ENCODE measurements around the gene GUCY1A2. TPM values are rescaled to one million over a fixed set of nuclear protein-coding genes. Genes with fewer than 3 reads are reported as not detected.

The GUCY1A2 gene
- total and polyA plus RNA-seq, 2 donors (not counting 3 experiments of a cell fraction or from before 2014, with no cell fraction given), result 0.02 to 0.03 TPM

DNA sequence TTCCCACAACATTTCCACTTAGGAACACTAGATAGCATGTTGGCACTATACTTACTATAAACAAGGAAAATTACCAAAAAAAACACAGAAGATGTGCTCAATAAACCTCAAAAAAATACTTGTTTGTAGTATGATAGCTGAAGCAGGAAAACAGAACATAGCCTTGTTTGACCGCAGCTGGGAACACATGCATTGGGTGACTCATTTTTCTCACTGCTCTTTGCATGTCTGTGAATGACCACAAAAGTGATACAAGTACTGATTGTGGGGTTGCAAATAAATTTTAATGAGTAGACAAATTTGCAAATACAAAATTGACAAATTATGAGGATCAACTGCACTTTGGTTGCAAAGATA, 22.8 kb upstream of the GUCY1A2 start:
- DNase-seq (ENCODE audit: low read depth, low spot score), result no peak
- no peaks in the 10 kb centered on the region for H3K4me1 ChIP-seq (ENCODE audit: control insufficient read depth, extremely low read depth, insufficient read depth, low read length)
- no peak overlapping the region for H3K9ac ChIP-seq (replicated peaks; ENCODE audit: extremely low read depth, insufficient read depth, low read length)
- BruUV-seq (replicated peaks), result no TSS peak
- no peaks in the 10 kb centered on the region for H3K27me3 ChIP-seq (ENCODE audit: control insufficient read depth in 2 of 2, insufficient read depth in 2 of 2, low read length in 2 of 2)
- H3K27ac ChIP-seq (ENCODE audit: insufficient read depth, low read depth, low read length), result no peak overlapping the region
- TF ChIP-seq, protein P1, sequence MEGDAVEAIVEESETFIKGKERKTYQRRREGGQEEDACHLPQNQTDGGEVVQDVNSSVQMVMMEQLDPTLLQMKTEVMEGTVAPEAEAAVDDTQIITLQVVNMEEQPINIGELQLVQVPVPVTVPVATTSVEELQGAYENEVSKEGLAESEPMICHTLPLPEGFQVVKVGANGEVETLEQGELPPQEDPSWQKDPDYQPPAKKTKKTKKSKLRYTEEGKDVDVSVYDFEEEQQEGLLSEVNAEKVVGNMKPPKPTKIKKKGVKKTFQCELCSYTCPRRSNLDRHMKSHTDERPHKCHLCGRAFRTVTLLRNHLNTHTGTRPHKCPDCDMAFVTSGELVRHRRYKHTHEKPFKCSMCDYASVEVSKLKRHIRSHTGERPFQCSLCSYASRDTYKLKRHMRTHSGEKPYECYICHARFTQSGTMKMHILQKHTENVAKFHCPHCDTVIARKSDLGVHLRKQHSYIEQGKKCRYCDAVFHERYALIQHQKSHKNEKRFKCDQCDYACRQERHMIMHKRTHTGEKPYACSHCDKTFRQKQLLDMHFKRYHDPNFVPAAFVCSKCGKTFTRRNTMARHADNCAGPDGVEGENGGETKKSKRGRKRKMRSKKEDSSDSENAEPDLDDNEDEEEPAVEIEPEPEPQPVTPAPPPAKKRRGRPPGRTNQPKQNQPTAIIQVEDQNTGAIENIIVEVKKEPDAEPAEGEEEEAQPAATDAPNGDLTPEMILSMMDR (IDR thresholded peaks at IDR 0.05; ENCODE audit: extremely low read depth in 1 of 2, insufficient read depth in 1 of 2, low read depth in 1 of 2, low read length in 2 of 2), result no peak
- TF ChIP-seq POLR2AphosphoS5 (IDR thresholded peaks at IDR 0.05; ENCODE audit: insufficient read depth, low read depth, low read length) (no peak), JUN (IDR thresholded peaks at IDR 0.05; ENCODE audit: borderline replicate concordance, insufficient read depth, insufficient read length, low read depth) (no peak), GATA2 (IDR thresholded peaks at IDR 0.05; ENCODE audit: insufficient read depth, insufficient read length, low read depth, low read length) (no peak), EZH2 (IDR thresholded peaks at IDR 0.05; ENCODE audit: borderline replicate concordance, low read depth, low read length, severe bottlenecking) (no peak), POLR2A (IDR thresholded peaks at IDR 0.05; ENCODE audit: low read depth, low read length) (no peak), FOS (IDR thresholded peaks at IDR 0.05; ENCODE audit: borderline replicate concordance, insufficient read depth, low read length) (no peak), MYC (IDR thresholded peaks at IDR 0.05; ENCODE audit: low read depth, low read length) (no peak)
- TF ChIP-seq, protein P2, sequence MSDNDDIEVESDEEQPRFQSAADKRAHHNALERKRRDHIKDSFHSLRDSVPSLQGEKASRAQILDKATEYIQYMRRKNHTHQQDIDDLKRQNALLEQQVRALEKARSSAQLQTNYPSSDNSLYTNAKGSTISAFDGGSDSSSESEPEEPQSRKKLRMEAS (IDR thresholded peaks at IDR 0.05; ENCODE audit: insufficient read depth, insufficient read length), result no peak
- ChIA-PET POLR2A (no interaction called here), CTCF (interaction anchor here (1.6 kb wide), 1 partner anchor 885 kb away, joined by 4 read pairs; no protein-coding TSS in a partner anchor)
- no peaks in the 10 kb centered on the region for H3K9me1 ChIP-seq (replicated peaks; ENCODE audit: control insufficient read depth, extremely low read depth, insufficient read depth, low read length)
- dilution Hi-C loops (cut with MboI; ENCODE audit: extremely low pct_ligation_motif_present, low sequenced_read_pairs), result no loop called here
- H4K20me1 ChIP-seq (replicated peaks; ENCODE audit: control insufficient read depth, extremely low read depth, insufficient read depth, low read length), result no peaks in the 10 kb centered on the region
- H3K79me2 ChIP-seq (ENCODE audit: control insufficient read depth, insufficient read depth, low read length), result no peaks in the 10 kb centered on the region
- H3K4me2 ChIP-seq (ENCODE audit: insufficient read depth, low read length), result no peak overlapping the region
- no peak overlapping the region for H3K4me3 ChIP-seq (replicated peaks in 1 of 3; ENCODE audit: insufficient read depth in 1 of 3, low read depth in 1 of 3, low read length in 3 of 3)
- H3K9me3 ChIP-seq (replicated peaks; ENCODE audit: control insufficient read depth, insufficient read depth, low read length), result no peaks in the 10 kb centered on the region
- intact Hi-C loops (cut with micrococcal nuclease), result no loop called here
- no peak for FAIRE-seq
- H2AFZ ChIP-seq (ENCODE audit: low read depth, low read length), result no peak overlapping the region
- H3K36me3 ChIP-seq (ENCODE audit: control insufficient read depth in 2 of 2, extremely low read depth in 1 of 2, insufficient read depth in 2 of 2, low read length in 2 of 2), result no peaks in the 10 kb centered on the region
